NT2/D1 (cell line): ENCODE results near the gene CEACAM6.

Experiments used
- SUZ12 ChIP-seq: IDR thresholded peaks from 2 replicates; pipeline ENCODE4 v1.6.1; 2011; ENCODE audit not compliant: insufficient read length, insufficient read depth; ENCODE audit errors: extremely low read depth
- YY1 ChIP-seq: IDR thresholded peaks from 2 replicates; pipeline ENCODE4 v1.6.1; 2011; ENCODE audit not compliant: insufficient read length, insufficient read depth

GRCh38 chr19:41796362-41796761 lies 41.0 kb downstream of the CEACAM6 start, which contains the start of gene CEACAM3:
- TF ChIP-seq SUZ12 (no peak), YY1 (no peak)
